HCT116 (cell line): ENCODE data around the gene CNTN2. TPM values are rescaled to one million over a fixed set of nuclear protein-coding genes. Genes with fewer than 3 reads are reported as not detected.

Source experiments
- ATAC-seq: fragments of 200-7000 bp; cut with Tn5 transposase; 2 replicates; pipeline ENCODE4 v1.9.1; 2020; ENCODE audit warnings: mild to moderate bottlenecking, moderate library complexity
- BruUV-seq: library from RNA; stranded (reverse); fragments of 400-500 nt; replicated peaks from 2 replicates; lab custom pipeline; 2021; lab: Mats Ljungman, UMichigan
- CTCF ChIA-PET: fragments of 300-600 bp; sonication (Branson Sonifier 250); formaldehyde crosslinking; loops from one replicate; lab custom pipeline; 2021; ENCODE audit warnings: antibody characterized with exemption; lab: Charles Lee
- POLR2A ChIA-PET: fragments of 300-600, 350-600 bp; sonication (Branson Sonifier 250); formaldehyde crosslinking; loops from one replicate; lab custom pipeline; 2021; ENCODE audit warnings: antibody characterized with exemption; lab: Charles Lee
- RAD21 ChIA-PET, 2 experiments: fragments of 300-600 bp; sonication (Branson Sonifier 250); formaldehyde crosslinking; loops; one replicate each; lab custom pipeline; 2023; ENCODE audit warnings: low total read pairs in 2 of 2; ENCODE audit not compliant: uncharacterized antibody in 2 of 2, unreplicated experiment in 2 of 2, low non-redundant PET in 1 of 2; lab: Charles Lee
- DNase-seq: peaks from one replicate; pipeline ENCODE4 v3.0.0-alpha.2; 2010; ENCODE audit warnings: low read depth, low spot score
- H2AFZ ChIP-seq: fragments of 200-600 bp; shearing (Covaris generic), sonication (generic); 2 replicates; pipeline ENCODE4 v1.6.1; 2017; ENCODE audit warnings: low read depth, mixed run types, mixed read lengths, antibody characterized with exemption, low read length; ENCODE audit not compliant: poor library complexity, severe bottlenecking
- H3K27ac ChIP-seq: 2 replicates; pipeline ENCODE4 v1.5.1; 2012; ENCODE audit warnings: low read depth, low read length
- H3K27me3 ChIP-seq: fragments of 200-600 bp; sonication (generic); 2 replicates; pipeline ENCODE4 v1.6.1; 2016; ENCODE audit warnings: mixed run types, low read length, mixed read lengths; ENCODE audit not compliant: insufficient read depth
- H3K36me3 ChIP-seq, 2 experiments: fragments of 200-500 bp in 1 of 2; fragments of 200-600 bp in 1 of 2; sonication (Bioruptor generic) in 1 of 2; sonication (generic) in 1 of 2; 2 replicates each; pipeline versions ENCODE4 v1.5.1 to v1.6.1; 2014 to 2016; ENCODE audit warnings: low read length in 2 of 2, inconsistent platforms in 1 of 2, mixed read lengths in 1 of 2, mixed run types in 1 of 2; ENCODE audit not compliant: insufficient read depth in 2 of 2, control insufficient read depth in 1 of 2
- H3K4me1 ChIP-seq, 2 experiments: fragments of 200-600 bp in 1 of 2; sonication (generic) in 1 of 2; 2 replicates each; pipeline versions ENCODE4 v1.5.1 to v1.6.1; 2012 to 2017; ENCODE audit warnings: low read length in 2 of 2, inconsistent platforms in 1 of 2, mild to moderate bottlenecking in 1 of 2, mixed read lengths in 1 of 2, mixed run types in 1 of 2, moderate library complexity in 1 of 2; ENCODE audit not compliant: insufficient read depth in 2 of 2, control insufficient read depth in 1 of 2
- H3K4me2 ChIP-seq: fragments of 200-600 bp; sonication (generic); 2 replicates; pipeline ENCODE4 v1.6.1; 2017; ENCODE audit warnings: mixed run types, low read length, mixed read lengths
- H3K4me3 ChIP-seq, 2 experiments: fragments of 200-600 bp in 1 of 2; sonication (generic) in 1 of 2; replicated peaks in 1 of 2; 2 replicates each; pipeline ENCODE4 v1.5.1; 2011 to 2016; ENCODE audit warnings: low read length in 2 of 2, control low read depth in 1 of 2, low read depth in 1 of 2, mild to moderate bottlenecking in 1 of 2, mixed read lengths in 1 of 2, mixed run types in 1 of 2
- H3K79me2 ChIP-seq: fragments of 200-600 bp; sonication (generic); 2 replicates; pipeline ENCODE4 v1.6.1; 2017; ENCODE audit warnings: mild to moderate bottlenecking, mixed run types, low read length, moderate library complexity, mixed read lengths; ENCODE audit not compliant: insufficient read depth
- H3K9ac ChIP-seq: fragments of 200-600 bp; sonication (generic); 2 replicates; pipeline ENCODE4 v1.6.1; 2016; ENCODE audit warnings: low read length, mixed read lengths
- H3K9me2 ChIP-seq: fragments of 200-600 bp; sonication (generic), shearing (Covaris generic); 2 replicates; pipeline ENCODE4 v1.6.1; 2017; ENCODE audit warnings: mixed run types, mild to moderate bottlenecking, moderate library complexity; ENCODE audit not compliant: insufficient read depth
- H3K9me3 ChIP-seq, 2 experiments: fragments of 200-500 bp in 1 of 2; fragments of 200-600 bp in 1 of 2; sonication (Bioruptor generic) in 1 of 2; sonication (generic) in 1 of 2; 2 replicates each; pipeline ENCODE4 v1.6.1; 2014 to 2017; ENCODE audit warnings: low read length in 2 of 2, mixed read lengths in 2 of 2, inconsistent platforms in 1 of 2, low read depth in 1 of 2, mild to moderate bottlenecking in 1 of 2, mixed run types in 1 of 2, moderate library complexity in 1 of 2; ENCODE audit not compliant: control insufficient read depth in 1 of 2, insufficient read depth in 1 of 2
- H4K20me1 ChIP-seq: fragments of 200-600 bp; sonication (generic), shearing (Covaris generic); 2 replicates; pipeline ENCODE4 v1.6.1; 2017; ENCODE audit warnings: mixed run types, mild to moderate bottlenecking, moderate library complexity; ENCODE audit not compliant: insufficient read depth
- CBX3 ChIP-seq: IDR thresholded peaks from 2 replicates; pipeline ENCODE4 v1.6.1; 2012; ENCODE audit warnings: low read depth
- CEBPB ChIP-seq: IDR thresholded peaks from 2 replicates; pipeline ENCODE4 v1.6.1; 2012; ENCODE audit warnings: low read depth
- EGR1 ChIP-seq: IDR thresholded peaks from 2 replicates; pipeline ENCODE4 v1.6.1; 2012; ENCODE audit warnings: low read depth
- ELF1 ChIP-seq: IDR thresholded peaks from 2 replicates; pipeline ENCODE4 v1.6.1; 2012; ENCODE audit warnings: low read depth, borderline replicate concordance
- EZH2 ChIP-seq: fragments of 200-600 bp; sonication (generic); IDR thresholded peaks from 2 replicates; pipeline ENCODE4 v1.6.1; 2017; ENCODE audit warnings: antibody characterized with exemption, mixed run types
- EZH2phosphoT487 ChIP-seq: fragments of 200-600 bp; IDR thresholded peaks from 2 replicates; pipeline ENCODE4 v1.6.1; 2018; ENCODE audit warnings: antibody characterized with exemption, borderline replicate concordance
- JUND ChIP-seq: IDR thresholded peaks from 2 replicates; pipeline ENCODE4 v1.6.1; 2012
- POLR2A ChIP-seq: IDR thresholded peaks from 2 replicates; pipeline ENCODE4 v1.7.0; 2011; ENCODE audit warnings: borderline replicate concordance; ENCODE audit not compliant: insufficient read depth, insufficient read length; ENCODE audit errors: extremely low read depth
- POLR2AphosphoS5 ChIP-seq: IDR thresholded peaks from 2 replicates; pipeline ENCODE4 v1.6.1; 2011; ENCODE audit warnings: mild to moderate bottlenecking, low read depth, low read length, moderate library complexity
- RAD21 ChIP-seq: IDR thresholded peaks from 2 replicates; pipeline ENCODE4 v1.6.1; 2012; ENCODE audit warnings: low read depth, mild to moderate bottlenecking
- SIN3A ChIP-seq: IDR thresholded peaks from 2 replicates; pipeline ENCODE4 v1.6.1; 2012; ENCODE audit warnings: low read depth
- SP1 ChIP-seq: IDR thresholded peaks from 2 replicates; pipeline ENCODE4 v1.6.1; 2012; ENCODE audit warnings: low read depth
- SRF ChIP-seq: IDR thresholded peaks from 2 replicates; pipeline ENCODE4 v1.6.1; 2012; ENCODE audit warnings: low read depth
- TCF7L2 ChIP-seq: IDR thresholded peaks from 2 replicates; pipeline ENCODE4 v1.7.0; 2011; ENCODE audit warnings: borderline replicate concordance, inconsistent platforms; ENCODE audit not compliant: insufficient read depth, insufficient read length; ENCODE audit errors: extremely low read depth
- YY1 ChIP-seq: IDR thresholded peaks from 2 replicates; pipeline ENCODE4 v1.6.1; 2011; ENCODE audit warnings: low read length, low read depth, moderate library complexity, mild to moderate bottlenecking; ENCODE audit not compliant: insufficient replicate concordance; ENCODE audit errors: extremely low read depth
- ZFX ChIP-seq: fragments of 450-650 bp; IDR thresholded peaks from 2 replicates; pipeline ENCODE4 v1.6.1; 2017
- intact Hi-C: fragments of 100-400 bp; cut with micrococcal nuclease; formaldehyde crosslinking; loops from 2 replicates; pipeline ENCODE4 v1.10.0; 2022
- total RNA-seq: library from RNA; stranded (reverse); gene quantifications from one replicate; pipeline ENCODE4 v1.2.1, GENCODE V29; 2021; ENCODE audit not compliant: unreplicated experiment
- TF ChIP-seq, protein P1 (sequence below): IDR thresholded peaks from 2 replicates; pipeline ENCODE4 v1.6.1; 2012
- TF ChIP-seq, protein P2 (sequence below): IDR thresholded peaks from 2 replicates; pipeline ENCODE4 v1.6.1; 2012; ENCODE audit warnings: low read depth
- TF ChIP-seq, protein P3 (sequence below): IDR thresholded peaks from 2 replicates; pipeline ENCODE4 v1.6.1; 2011; ENCODE audit warnings: mild to moderate bottlenecking, low read length, moderate library complexity; ENCODE audit not compliant: insufficient replicate concordance; ENCODE audit errors: extremely low read depth
- TF ChIP-seq, protein P4 (sequence below), 3 experiments: fragments of 200-600 bp in 1 of 3; sonication (generic) in 1 of 3; IDR thresholded peaks in 2 of 3; conservative IDR thresholded peaks in 1 of 3; 2 replicates each; pipeline ENCODE4 v1.5.1; 2012 to 2017; ENCODE audit warnings: low read depth in 2 of 3, low read length in 2 of 3, antibody characterized with exemption in 1 of 3, borderline replicate concordance in 1 of 3, control low read depth in 1 of 3, mild to moderate bottlenecking in 1 of 3, mixed read lengths in 1 of 3, mixed run types in 1 of 3, moderate library complexity in 1 of 3; ENCODE audit not compliant: insufficient read depth in 1 of 3

Gene CNTN2
- total RNA-seq, 1 experiment from 2014 or later, result 0.15 TPM

DNA sequence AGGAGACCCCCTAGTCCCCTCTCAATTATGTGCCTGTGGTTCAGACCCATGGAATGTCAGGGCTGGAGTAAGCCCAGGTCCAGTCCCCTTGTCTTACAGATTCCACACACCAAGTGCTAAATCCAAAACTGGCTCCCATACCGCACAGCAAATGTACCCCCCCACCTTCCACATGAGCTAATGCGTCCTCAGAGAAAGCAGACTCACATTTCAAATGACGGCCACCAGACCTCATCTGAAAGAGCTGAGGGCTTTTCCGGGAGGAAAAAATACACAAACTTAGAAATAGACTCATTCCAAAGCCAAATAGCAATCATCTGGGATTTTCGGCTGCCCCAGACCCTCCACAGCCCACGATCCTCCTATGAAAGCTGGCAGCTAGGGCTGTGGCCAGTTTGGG is 12.8 kb upstream of the CNTN2 start:
- Histone ChIP-seq H3K9ac (no peak overlapping the region), H3K9me3 (no peaks in the 10 kb centered on the region), H3K27ac (no peak overlapping the region), H2AFZ (no peak overlapping the region), H4K20me1 (no peaks in the 10 kb centered on the region), H3K4me1 (no peaks in the 10 kb centered on the region), H3K79me2 (no peaks in the 10 kb centered on the region), H3K9me2 (no peaks in the 10 kb centered on the region), H3K4me2 (no peak overlapping the region), H3K36me3 (no peaks in the 10 kb centered on the region), H3K4me3 (no peak overlapping the region), H3K27me3 (no peaks in the 10 kb centered on the region)
- RAD21 ChIA-PET, result no interaction called here
- CTCF ChIA-PET, result no interaction called here
- POLR2A ChIA-PET, result no interaction called here
- TF ChIP-seq SIN3A (no peak), SP1 (no peak), YY1 (no peak), CBX3 (no peak), EZH2 (no peak), EZH2phosphoT487 (no peak), JUND (no peak), POLR2AphosphoS5 (no peak), TCF7L2 (no peak), CEBPB (no peak), ELF1 (no peak), SRF (no peak), POLR2A (no peak), RAD21 (no peak), EGR1 (no peak), ZFX (no peak)
- TF ChIP-seq, protein P1, sequence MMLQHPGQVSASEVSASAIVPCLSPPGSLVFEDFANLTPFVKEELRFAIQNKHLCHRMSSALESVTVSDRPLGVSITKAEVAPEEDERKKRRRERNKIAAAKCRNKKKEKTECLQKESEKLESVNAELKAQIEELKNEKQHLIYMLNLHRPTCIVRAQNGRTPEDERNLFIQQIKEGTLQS, result no peak
- TF ChIP-seq, protein P2, sequence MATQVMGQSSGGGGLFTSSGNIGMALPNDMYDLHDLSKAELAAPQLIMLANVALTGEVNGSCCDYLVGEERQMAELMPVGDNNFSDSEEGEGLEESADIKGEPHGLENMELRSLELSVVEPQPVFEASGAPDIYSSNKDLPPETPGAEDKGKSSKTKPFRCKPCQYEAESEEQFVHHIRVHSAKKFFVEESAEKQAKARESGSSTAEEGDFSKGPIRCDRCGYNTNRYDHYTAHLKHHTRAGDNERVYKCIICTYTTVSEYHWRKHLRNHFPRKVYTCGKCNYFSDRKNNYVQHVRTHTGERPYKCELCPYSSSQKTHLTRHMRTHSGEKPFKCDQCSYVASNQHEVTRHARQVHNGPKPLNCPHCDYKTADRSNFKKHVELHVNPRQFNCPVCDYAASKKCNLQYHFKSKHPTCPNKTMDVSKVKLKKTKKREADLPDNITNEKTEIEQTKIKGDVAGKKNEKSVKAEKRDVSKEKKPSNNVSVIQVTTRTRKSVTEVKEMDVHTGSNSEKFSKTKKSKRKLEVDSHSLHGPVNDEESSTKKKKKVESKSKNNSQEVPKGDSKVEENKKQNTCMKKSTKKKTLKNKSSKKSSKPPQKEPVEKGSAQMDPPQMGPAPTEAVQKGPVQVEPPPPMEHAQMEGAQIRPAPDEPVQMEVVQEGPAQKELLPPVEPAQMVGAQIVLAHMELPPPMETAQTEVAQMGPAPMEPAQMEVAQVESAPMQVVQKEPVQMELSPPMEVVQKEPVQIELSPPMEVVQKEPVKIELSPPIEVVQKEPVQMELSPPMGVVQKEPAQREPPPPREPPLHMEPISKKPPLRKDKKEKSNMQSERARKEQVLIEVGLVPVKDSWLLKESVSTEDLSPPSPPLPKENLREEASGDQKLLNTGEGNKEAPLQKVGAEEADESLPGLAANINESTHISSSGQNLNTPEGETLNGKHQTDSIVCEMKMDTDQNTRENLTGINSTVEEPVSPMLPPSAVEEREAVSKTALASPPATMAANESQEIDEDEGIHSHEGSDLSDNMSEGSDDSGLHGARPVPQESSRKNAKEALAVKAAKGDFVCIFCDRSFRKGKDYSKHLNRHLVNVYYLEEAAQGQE, result no peak
- TF ChIP-seq, protein P3, sequence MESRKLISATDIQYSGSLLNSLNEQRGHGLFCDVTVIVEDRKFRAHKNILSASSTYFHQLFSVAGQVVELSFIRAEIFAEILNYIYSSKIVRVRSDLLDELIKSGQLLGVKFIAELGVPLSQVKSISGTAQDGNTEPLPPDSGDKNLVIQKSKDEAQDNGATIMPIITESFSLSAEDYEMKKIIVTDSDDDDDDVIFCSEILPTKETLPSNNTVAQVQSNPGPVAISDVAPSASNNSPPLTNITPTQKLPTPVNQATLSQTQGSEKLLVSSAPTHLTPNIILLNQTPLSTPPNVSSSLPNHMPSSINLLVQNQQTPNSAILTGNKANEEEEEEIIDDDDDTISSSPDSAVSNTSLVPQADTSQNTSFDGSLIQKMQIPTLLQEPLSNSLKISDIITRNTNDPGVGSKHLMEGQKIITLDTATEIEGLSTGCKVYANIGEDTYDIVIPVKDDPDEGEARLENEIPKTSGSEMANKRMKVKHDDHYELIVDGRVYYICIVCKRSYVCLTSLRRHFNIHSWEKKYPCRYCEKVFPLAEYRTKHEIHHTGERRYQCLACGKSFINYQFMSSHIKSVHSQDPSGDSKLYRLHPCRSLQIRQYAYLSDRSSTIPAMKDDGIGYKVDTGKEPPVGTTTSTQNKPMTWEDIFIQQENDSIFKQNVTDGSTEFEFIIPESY, result no peak
- TF ChIP-seq, protein P4, sequence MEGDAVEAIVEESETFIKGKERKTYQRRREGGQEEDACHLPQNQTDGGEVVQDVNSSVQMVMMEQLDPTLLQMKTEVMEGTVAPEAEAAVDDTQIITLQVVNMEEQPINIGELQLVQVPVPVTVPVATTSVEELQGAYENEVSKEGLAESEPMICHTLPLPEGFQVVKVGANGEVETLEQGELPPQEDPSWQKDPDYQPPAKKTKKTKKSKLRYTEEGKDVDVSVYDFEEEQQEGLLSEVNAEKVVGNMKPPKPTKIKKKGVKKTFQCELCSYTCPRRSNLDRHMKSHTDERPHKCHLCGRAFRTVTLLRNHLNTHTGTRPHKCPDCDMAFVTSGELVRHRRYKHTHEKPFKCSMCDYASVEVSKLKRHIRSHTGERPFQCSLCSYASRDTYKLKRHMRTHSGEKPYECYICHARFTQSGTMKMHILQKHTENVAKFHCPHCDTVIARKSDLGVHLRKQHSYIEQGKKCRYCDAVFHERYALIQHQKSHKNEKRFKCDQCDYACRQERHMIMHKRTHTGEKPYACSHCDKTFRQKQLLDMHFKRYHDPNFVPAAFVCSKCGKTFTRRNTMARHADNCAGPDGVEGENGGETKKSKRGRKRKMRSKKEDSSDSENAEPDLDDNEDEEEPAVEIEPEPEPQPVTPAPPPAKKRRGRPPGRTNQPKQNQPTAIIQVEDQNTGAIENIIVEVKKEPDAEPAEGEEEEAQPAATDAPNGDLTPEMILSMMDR (IDR thresholded peaks at IDR 0.05 in 2 of 3, conservative IDR thresholded peaks at IDR 0.05 in 1 of 3; ENCODE audit: borderline replicate concordance in 1 of 3, insufficient read depth in 1 of 3, low read depth in 2 of 3, low read length in 2 of 3), result no peak
- ATAC-seq (no peak), DNase-seq (no peak)
- no TSS peak for BruUV-seq
- intact Hi-C loops, result no loop called here
